HG02852 (cell line): ENCODE results near the gene AIFM2.

Experiments used
- ATAC-seq: cut with Tn5 transposase; IDR thresholded peaks from one replicate; pipeline ENCODE4 v1.9.1; 2021; ENCODE audit warnings: mild to moderate bottlenecking, moderate library complexity; ENCODE audit not compliant: unreplicated experiment

The AIFM2 gene

GRCh38 chr10:70146489-70147258 lies 14.0 kb upstream of the AIFM2 start, which contains the start of gene TYSND1:
Gene TYSND1 (minus strand): TSS chr10:70146700. CDS start chr10:70146586, 114 bp downstream.
- peak; percentile 90 for ATAC-seq

GRCh38 chr10:70145666-70146488 lies 13.3 kb upstream of the AIFM2 start:
- ATAC-seq: peak; percentile 52

- ATAC-seq: peak; percentile 2
Measured at GRCh38 chr10:70145166-70145665, 12.6 kb upstream of the AIFM2 start.

- ATAC-seq: no peak
Measured at GRCh38 chr10:70144372-70145110, 11.9 kb upstream of the AIFM2 start.

GRCh38 chr10:70142555-70142954 lies 9.9 kb upstream of the AIFM2 start:
- ATAC-seq: no peak

GRCh38 chr10:70140297-70140696 lies 7.7 kb upstream of the AIFM2 start:
- no peak for ATAC-seq

GRCh38 chr10:70139997-70140250 lies 7.3 kb upstream of the AIFM2 start:
- no peak for ATAC-seq

- no peak for ATAC-seq
Measured at GRCh38 chr10:70139151-70139996, 6.7 kb upstream of the AIFM2 start.

GRCh38 chr10:70137927-70138883 lies 5.6 kb upstream of the AIFM2 start:
- no peak for ATAC-seq

- no peak for ATAC-seq
Measured at GRCh38 chr10:70137135-70137534, 4.5 kb upstream of the AIFM2 start.

- no peak for ATAC-seq
Measured at GRCh38 chr10:70135684-70136083, 3.1 kb upstream of the AIFM2 start.

- no peak for ATAC-seq
Measured at GRCh38 chr10:70135046-70135445, 2.4 kb upstream of the AIFM2 start.

GRCh38 chr10:70131560-70131937 lies 1.1 kb downstream of the AIFM2 start:
- ATAC-seq: no peak

GRCh38 chr10:70130878-70131559 lies 1.6 kb downstream of the AIFM2 start:
- ATAC-seq: no peak

GRCh38 chr10:70126700-70127395 lies 5.8 kb downstream of the AIFM2 start:
- no peak for ATAC-seq

GRCh38 chr10:70125918-70126552 lies 6.6 kb downstream of the AIFM2 start:
- ATAC-seq: no peak

- no peak for ATAC-seq
Measured at GRCh38 chr10:70124918-70125317, 7.7 kb downstream of the AIFM2 start.

GRCh38 chr10:70124415-70124814 lies 8.2 kb downstream of the AIFM2 start:
- ATAC-seq: no peak
